Activated CD4-positive, alpha-beta T cell treated with anti-CD3 and anti-CD28 coated beads, Interleukin-2, amount 10 ng/mL, durations not matched to agents 24 days and 14 days (primary cell): ENCODE measurements around the gene CAMK1D. TPM values are rescaled to one million over a fixed set of nuclear protein-coding genes. Genes with fewer than 3 reads are reported as not detected.
"Not testable (repeated sequence)": the region's sequence is repeated elsewhere in the genome, so short reads cannot be mapped to it uniquely, and the experiment has no call there.

Experiments used
- DNase-seq: peaks from one replicate; pipeline ENCODE4 v3.0.0; 2022
- H3K27ac Mint-ChIP-seq: one replicate; pipeline ENCODE4 v1.8.0; 2022; ENCODE audit warnings: mild to moderate bottlenecking, mixed read lengths
- H3K27me3 Mint-ChIP-seq: one replicate; pipeline ENCODE4 v1.8.0; 2022; ENCODE audit warnings: mixed read lengths
- H3K36me3 Mint-ChIP-seq: one replicate; pipeline ENCODE4 v1.8.0; 2022; ENCODE audit warnings: low read depth, mild to moderate bottlenecking, mixed read lengths
- H3K4me1 Mint-ChIP-seq: one replicate; pipeline ENCODE4 v1.8.0; 2021; ENCODE audit warnings: mixed read lengths
- H3K4me3 Mint-ChIP-seq: one replicate; pipeline ENCODE4 v1.8.0; 2022; ENCODE audit warnings: mild to moderate bottlenecking, moderate library complexity, mixed read lengths
- H3K9me3 Mint-ChIP-seq: one replicate; pipeline ENCODE4 v1.8.0; 2021; ENCODE audit warnings: mixed read lengths
- intact Hi-C: fragments of 100-400 bp; cut with micrococcal nuclease; formaldehyde crosslinking; loops from one replicate; pipeline ENCODE4 v1.15.1; 2023
- total RNA-seq: library from RNA; stranded (reverse); gene quantifications from 2 replicates; pipeline ENCODE4 v1.2.3, GENCODE V29; 2022

CAMK1D gene
- total RNA-seq, 1 donor from 2014 or later = 5.6 TPM

DNA sequence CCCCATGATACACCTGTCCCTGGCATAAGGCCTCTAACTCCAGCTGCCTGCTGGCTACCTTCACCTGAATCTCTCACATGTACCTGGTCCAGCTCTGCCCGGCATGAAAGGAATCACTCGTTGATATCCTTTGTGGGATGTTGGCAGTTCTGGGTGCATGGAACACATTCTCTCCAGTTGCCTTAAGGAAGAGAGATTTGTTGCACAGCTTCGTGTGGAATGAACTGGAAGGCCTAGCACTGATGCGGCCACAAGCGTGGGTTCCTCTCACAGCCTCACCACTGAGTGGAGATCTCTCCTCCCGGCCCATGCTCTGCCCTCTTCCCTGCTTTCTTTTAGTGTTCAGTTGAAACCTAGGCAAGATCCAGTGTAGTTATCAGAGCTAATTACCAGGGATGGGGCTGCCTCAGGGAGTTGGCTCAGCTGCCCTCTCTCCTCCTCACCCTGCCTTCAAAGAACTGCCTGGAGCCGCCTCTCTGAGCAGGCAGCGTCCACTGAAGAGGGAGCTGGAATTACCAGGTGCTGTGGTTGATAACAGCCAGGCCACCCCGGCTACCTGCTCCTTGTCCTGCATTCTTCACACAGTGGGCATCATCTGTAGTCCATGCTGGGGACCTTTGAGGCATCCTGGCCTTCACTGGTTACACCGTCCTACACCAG is 457.9 kb downstream of the CAMK1D start:
- intact Hi-C loops = no loop called here
- no peaks in the 10 kb centered on the region for H3K36me3 Mint-ChIP-seq
- H3K4me1 Mint-ChIP-seq = no peaks in the 10 kb centered on the region
- no peak overlapping the region for H3K27ac Mint-ChIP-seq
- no peak for DNase-seq
- no peaks in the 10 kb centered on the region for H3K27me3 Mint-ChIP-seq
- H3K9me3 Mint-ChIP-seq = no peaks in the 10 kb centered on the region
- H3K4me3 Mint-ChIP-seq = no peak overlapping the region

DNA sequence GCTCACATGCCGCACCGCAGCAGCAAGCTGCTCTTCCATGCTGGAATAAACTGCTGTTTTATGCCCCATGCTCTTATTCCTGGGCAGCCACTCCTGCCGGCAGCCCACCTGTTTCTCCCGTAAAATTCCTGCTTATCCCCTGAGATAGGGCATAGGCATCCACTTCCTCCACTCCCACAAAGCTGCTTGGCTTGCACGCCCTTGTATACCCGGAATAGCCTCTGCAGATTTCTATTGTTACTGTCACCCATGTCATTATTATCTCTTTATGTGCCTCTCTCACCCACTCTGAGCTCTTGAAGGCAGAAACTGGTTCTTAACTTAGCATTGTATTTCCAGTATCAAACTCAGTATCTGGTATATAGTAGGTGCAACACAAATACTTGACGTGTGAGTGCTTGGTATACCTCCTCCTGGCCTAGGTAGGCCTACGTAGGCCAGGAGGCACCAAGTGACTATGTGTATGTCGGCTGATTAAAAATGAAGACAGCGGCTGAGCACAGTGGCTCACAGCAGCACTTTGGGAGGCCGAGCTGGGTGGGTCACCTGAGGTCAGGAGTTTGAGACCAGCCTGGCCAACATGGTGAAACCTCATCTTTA is 458.8 kb downstream of the CAMK1D start:
- H3K36me3 Mint-ChIP-seq = no peaks in the 10 kb centered on the region
- no peak for DNase-seq

DNA sequence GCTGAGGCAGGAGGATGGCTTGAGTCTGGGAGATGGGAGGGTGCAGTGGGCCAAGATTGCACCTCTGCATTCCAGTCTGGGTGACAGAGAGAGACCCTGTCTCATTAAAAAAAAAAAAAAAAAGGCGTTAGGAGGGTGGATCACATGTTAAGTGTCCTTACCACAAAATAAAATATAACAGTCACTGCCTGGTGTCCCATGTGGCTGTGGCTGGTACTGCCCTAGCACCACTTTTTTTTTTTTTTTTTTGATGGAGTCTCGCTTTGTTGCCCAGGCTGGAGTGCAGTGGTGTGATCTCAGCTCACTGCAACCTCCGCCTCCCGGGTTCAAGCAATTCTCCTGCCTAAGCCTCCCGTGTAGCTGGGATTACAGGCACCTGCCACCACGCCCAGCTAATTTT is 460.7 kb downstream of the CAMK1D start:
- H3K27me3 Mint-ChIP-seq, intact Hi-C loops, H3K9me3 Mint-ChIP-seq, H3K27ac Mint-ChIP-seq, H3K4me3 Mint-ChIP-seq, H3K4me1 Mint-ChIP-seq, H3K36me3 Mint-ChIP-seq, DNase-seq: not testable (repeated sequence)

More for the DNA sequence above, 458.8 kb downstream of the CAMK1D start:
- H3K27ac Mint-ChIP-seq = no peak overlapping the region
- H3K4me3 Mint-ChIP-seq = no peak overlapping the region
- H3K4me1 Mint-ChIP-seq = no peaks in the 10 kb centered on the region
- no peaks in the 10 kb centered on the region for H3K27me3 Mint-ChIP-seq
- H3K9me3 Mint-ChIP-seq = no peaks in the 10 kb centered on the region
- intact Hi-C loops = no loop called here

DNA sequence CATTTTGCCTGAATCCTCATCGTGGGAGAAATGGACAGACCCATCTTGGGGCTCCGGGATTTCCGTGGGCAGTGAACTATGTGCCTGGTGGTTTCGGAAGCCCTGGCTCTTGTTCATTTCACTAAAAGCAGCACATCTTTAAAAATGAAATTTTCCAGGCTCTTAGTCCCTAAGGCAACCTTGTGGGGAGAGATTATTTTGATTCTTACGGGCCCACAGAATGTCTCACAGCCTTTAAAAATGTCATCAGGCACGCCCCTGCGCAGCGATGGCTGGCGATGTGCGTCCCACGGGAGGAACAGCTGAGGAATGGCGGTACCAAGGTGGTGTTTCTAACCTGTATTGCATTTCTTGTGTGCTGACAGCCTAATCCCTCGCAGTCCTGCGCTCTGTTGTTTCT is 462.5 kb downstream of the CAMK1D start:
- H3K27me3 Mint-ChIP-seq = no peaks in the 10 kb centered on the region

DNA sequence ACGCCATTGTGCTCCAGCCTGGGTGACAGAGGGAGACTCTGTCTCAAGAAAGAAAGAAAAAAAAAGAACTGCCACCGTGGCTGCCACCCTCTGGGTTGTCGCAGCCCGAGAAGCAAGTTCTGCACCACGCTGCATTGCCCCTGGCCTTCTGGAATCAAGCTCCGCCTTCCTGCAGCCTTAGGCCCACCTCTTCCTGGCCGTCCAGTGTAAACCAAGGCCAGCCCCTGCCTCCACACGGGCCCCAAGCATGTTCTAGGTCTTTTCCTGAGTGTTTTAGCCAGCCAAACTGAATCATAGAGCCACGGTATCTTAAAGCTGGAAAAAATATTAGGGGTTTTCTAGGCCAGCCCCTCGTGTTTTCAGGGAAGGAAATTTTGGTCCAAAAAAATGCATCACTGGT is 463.2 kb downstream of the CAMK1D start:
- no peak overlapping the region for H3K27ac Mint-ChIP-seq
- DNase-seq = no peak
- H3K9me3 Mint-ChIP-seq = no peaks in the 10 kb centered on the region
- H3K27me3 Mint-ChIP-seq = no peaks in the 10 kb centered on the region
- H3K4me3 Mint-ChIP-seq = no peak overlapping the region
- intact Hi-C loops = no loop called here
- H3K36me3 Mint-ChIP-seq = peaks cover 3% of the 10 kb centered on the region
- no peaks in the 10 kb centered on the region for H3K4me1 Mint-ChIP-seq

More for the DNA sequence above, 462.5 kb downstream of the CAMK1D start:
- no peak overlapping the region for H3K27ac Mint-ChIP-seq
- no peaks in the 10 kb centered on the region for H3K4me1 Mint-ChIP-seq
- H3K36me3 Mint-ChIP-seq = peaks cover 3% of the 10 kb centered on the region
- DNase-seq = no peak
- H3K9me3 Mint-ChIP-seq = no peaks in the 10 kb centered on the region
- no peak overlapping the region for H3K4me3 Mint-ChIP-seq
- intact Hi-C loops = no loop called here

DNA sequence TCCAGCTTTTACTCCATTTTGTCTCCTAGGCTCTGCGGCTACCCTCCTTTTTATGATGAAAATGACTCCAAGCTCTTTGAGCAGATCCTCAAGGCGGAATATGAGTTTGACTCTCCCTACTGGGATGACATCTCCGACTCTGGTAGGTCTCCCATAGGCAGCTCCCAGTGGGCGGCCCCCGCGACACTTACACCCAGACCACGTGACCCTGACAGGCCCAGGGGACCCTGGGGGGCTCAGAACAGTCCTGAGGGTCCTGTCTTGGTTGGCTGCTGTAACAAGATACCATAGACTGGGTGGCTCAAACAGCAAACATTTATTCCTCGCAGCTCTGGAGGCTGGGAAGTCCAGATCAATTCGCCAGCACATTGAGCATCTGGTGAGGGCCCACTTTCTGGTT is 464.8 kb downstream of the CAMK1D start:
- no peaks in the 10 kb centered on the region for H3K9me3 Mint-ChIP-seq
- intact Hi-C loops = no loop called here
- no peak overlapping the region for H3K27ac Mint-ChIP-seq
- no peak for DNase-seq
- peaks cover 3% of the 10 kb centered on the region for H3K36me3 Mint-ChIP-seq
- H3K4me3 Mint-ChIP-seq = no peak overlapping the region
- no peaks in the 10 kb centered on the region for H3K4me1 Mint-ChIP-seq
- H3K27me3 Mint-ChIP-seq = no peaks in the 10 kb centered on the region

DNA sequence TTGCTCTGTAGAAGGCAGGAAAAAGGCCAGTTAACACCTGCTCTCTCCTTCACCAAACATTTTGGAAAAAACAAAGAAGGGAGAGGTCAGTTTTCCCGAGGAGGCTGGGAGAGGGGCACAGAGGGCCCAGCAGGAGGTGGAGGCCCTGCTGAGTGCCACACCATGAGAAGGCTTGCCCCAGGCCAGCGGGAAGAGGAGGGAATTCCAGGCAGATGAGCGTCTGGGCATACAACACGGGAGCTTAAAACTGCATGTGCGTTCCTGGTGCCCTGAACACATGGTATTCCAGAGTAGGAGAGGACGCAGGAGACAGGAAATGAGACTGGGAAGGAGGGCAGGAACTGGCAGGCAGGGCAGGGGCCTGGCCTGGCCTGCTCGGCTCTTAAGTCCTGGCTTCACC is 469.7 kb downstream of the CAMK1D start:
- no peaks in the 10 kb centered on the region for H3K9me3 Mint-ChIP-seq
- H3K36me3 Mint-ChIP-seq = peaks cover 1% of the 10 kb centered on the region
- H3K27ac Mint-ChIP-seq = no peak overlapping the region
- H3K4me1 Mint-ChIP-seq = no peaks in the 10 kb centered on the region
- H3K4me3 Mint-ChIP-seq = no peak overlapping the region
- no peak for DNase-seq
- H3K27me3 Mint-ChIP-seq = no peaks in the 10 kb centered on the region
- intact Hi-C loops = no loop called here

DNA sequence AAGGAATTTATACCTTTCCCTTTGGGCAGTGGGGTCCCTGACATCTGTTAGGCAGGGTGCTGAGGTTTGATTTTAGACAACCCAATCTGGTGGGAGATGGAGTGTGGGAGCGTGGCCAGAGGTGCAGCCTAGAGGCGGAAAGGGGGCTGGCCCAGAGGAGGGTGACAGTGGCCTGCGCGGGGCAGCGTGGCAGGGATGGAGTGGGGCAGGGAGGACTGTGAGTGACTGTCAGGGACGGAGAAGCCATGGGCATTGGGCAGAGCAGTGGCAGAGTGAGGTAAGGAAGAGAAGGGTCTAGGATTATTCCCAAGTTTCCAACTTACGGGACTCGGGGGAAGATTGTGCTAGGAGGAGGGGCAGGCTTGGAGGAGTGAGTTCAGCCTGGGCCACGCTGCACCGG is 470.3 kb downstream of the CAMK1D start:
- Mint-ChIP-seq H3K27me3 (no peaks in the 10 kb centered on the region), H3K4me1 (no peaks in the 10 kb centered on the region), H3K27ac (no peak overlapping the region), H3K4me3 (no peak overlapping the region), H3K36me3 (no peaks in the 10 kb centered on the region), H3K9me3 (no peaks in the 10 kb centered on the region)
- intact Hi-C loops = no loop called here
- no peak for DNase-seq

DNA sequence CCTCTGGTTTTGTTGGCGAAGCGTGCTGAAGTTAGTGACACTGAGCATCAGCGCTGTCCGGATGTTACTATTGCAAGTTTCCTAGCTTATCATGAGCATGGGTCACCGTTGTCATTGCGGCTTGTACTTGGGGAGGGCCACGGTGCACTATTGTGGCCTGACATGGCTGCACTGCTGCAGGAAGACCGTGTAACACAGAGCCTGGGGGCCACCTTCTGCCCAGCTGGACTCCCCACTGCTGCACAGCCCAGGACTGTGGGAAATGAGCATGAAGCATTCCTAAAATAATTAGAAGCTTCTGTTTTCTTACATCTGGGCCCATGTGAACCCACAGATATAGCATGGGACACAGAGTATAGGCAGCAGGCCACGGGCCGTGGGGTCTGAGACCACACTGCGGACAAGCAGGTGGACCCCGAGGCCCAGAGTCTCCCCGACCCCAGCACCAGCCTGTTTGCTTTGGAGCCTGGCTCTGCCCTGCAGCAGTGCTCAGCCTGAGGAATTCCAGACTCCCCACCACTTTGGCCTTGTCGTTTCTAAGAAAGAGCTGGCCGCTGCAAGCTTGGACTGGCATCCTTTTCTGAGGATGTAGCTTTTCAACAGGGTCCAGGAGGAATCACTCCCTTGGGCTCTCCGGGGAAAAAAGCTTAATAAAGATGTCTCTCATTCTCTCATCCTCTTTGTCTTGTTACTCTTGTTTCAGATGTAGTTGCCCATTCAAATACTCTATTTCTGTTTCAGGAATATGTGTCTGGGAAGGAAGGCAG is 473.0 kb downstream of the CAMK1D start:
- Mint-ChIP-seq H3K27me3 (no peaks in the 10 kb centered on the region), H3K4me1 (no peaks in the 10 kb centered on the region), H3K36me3 (no peaks in the 10 kb centered on the region), H3K27ac (no peak overlapping the region), H3K4me3 (no peak overlapping the region), H3K9me3 (no peaks in the 10 kb centered on the region)
- intact Hi-C loops = no loop called here
- no peak for DNase-seq

DNA sequence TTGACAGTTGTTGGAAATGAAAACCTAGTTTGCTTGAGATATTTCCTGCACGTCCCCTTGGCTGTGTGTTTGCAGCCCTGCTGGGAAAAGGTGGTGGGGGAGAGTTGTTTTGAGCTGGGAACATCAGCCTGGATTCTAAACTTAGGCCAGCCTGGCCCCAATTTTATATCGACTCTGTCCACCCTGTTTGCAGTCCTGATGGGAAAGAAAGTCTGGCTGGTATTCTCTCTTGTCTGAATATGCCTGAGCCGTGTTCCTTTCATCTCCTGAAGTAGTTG is 473.5 kb downstream of the CAMK1D start:
- no peak overlapping the region for H3K4me3 Mint-ChIP-seq
- no peaks in the 10 kb centered on the region for H3K9me3 Mint-ChIP-seq
- H3K27me3 Mint-ChIP-seq = no peaks in the 10 kb centered on the region
- H3K27ac Mint-ChIP-seq = no peak overlapping the region
- no peaks in the 10 kb centered on the region for H3K36me3 Mint-ChIP-seq
- intact Hi-C loops = no loop called here
- DNase-seq = no peak
- no peaks in the 10 kb centered on the region for H3K4me1 Mint-ChIP-seq

DNA sequence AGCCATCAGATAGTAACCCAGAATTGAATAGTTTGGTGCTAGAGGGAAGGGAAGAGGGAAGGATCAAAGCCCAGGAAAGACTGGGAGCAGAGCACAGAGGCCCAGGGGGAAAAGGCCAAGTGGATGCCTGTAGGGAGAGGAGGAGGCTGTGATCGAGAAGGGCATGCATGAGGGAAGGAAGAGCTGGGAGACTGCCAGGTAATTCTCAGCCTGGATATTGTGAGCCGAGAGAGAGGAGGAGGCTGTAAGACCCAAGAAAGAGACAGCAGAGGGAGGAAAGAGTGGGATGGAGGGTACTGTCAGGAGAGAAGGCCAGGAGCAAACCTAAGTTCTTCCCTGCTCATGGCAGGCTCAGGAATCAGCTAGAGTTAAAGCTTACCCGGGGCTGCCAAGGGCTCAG is 474.0 kb downstream of the CAMK1D start:
- Mint-ChIP-seq H3K4me3 (no peak overlapping the region), H3K36me3 (no peaks in the 10 kb centered on the region), H3K4me1 (no peaks in the 10 kb centered on the region), H3K9me3 (no peaks in the 10 kb centered on the region), H3K27ac (no peak overlapping the region), H3K27me3 (no peaks in the 10 kb centered on the region)
- DNase-seq = no peak
- intact Hi-C loops = no loop called here

DNA sequence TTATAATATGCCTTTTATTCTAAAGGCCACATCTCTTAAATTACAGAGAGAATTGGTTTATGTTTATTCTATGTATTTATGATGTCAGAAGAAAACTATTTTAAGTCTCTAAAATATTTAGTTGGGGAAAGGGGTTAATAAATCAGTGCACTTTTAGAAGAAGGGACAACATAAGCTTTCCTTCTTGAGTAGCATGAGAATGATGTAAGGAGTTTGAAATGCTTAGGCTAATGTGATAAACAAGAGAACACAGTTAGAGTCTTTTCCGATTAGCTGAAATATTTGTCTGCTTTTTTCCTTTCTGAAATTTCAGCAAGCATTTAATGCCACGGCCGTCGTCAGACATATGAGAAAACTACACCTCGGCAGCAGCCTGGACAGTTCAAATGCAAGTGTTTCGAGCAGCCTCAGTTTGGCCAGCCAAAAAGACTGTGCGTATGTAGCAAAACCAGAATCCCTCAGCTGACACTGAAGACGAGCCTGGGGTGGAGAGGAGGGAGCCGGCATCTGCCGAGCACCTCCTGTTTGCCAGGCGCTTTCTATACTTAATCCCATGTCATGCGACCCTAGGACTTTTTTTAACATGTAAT is 476.0 kb downstream of the CAMK1D start:
- Mint-ChIP-seq H3K4me3 (no peak overlapping the region), H3K4me1 (no peaks in the 10 kb centered on the region), H3K27me3 (no peaks in the 10 kb centered on the region), H3K9me3 (no peaks in the 10 kb centered on the region), H3K36me3 (no peaks in the 10 kb centered on the region), H3K27ac (no peak overlapping the region)
- DNase-seq = no peak
- intact Hi-C loops = no loop called here

DNA sequence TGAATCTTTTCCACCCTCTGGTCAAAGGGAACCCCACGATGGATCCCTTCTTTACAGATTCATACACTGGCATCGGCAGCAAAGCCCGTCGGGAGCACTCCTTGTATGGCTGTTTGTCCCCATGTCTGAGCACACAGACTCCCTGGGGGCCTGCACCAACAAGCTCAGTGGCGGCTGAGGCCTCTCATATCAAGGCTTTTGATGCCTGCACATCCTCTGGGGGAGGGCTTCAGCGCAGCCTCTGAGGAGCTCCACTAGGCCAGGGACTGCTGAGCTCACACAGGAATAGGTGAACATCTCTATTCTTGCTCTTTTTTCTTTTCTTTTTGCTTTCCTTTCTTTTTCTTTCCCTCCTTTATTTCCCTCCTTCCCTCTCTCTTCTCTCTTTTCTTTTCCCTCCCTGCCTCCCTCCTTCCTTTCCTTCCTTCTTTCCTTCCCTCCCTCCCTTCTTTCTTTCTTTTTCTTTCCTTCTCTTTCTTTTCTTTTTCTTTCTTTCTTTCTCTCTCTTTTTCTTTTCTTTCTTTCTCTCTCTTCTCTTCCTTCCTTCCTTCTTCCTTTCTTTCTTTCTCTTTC is 477.5 kb downstream of the CAMK1D start:
- H3K27ac Mint-ChIP-seq = no peak overlapping the region

DNA sequence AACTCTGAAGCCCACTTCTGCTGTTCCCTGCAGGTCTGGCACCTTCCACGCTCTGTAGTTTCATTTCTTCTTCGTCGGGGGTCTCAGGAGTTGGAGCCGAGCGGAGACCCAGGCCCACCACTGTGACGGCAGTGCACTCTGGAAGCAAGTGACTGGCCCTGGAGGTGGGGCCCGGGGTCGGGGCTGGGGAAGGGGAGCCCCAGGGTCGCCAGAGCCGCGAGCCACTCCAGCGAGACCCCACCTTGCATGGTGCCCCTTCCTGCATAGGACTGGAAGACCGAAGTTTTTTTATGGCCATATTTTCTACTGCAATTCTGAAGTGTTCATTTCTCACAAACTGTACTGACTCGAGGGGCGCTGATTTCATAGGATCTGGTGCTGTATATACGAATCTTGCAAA is 479.4 kb downstream of the CAMK1D start:
- H3K4me3 Mint-ChIP-seq = no peak overlapping the region
- H3K27me3 Mint-ChIP-seq = no peaks in the 10 kb centered on the region
- H3K9me3 Mint-ChIP-seq = no peaks in the 10 kb centered on the region
- intact Hi-C loops = no loop called here
- H3K27ac Mint-ChIP-seq = no peak overlapping the region
- H3K36me3 Mint-ChIP-seq = no peaks in the 10 kb centered on the region
- no peaks in the 10 kb centered on the region for H3K4me1 Mint-ChIP-seq
- no peak for DNase-seq

More for the DNA sequence above, 477.5 kb downstream of the CAMK1D start:
- intact Hi-C loops = no loop called here
- DNase-seq = no peak
- Mint-ChIP-seq H3K27me3 (no peaks in the 10 kb centered on the region), H3K4me1 (no peaks in the 10 kb centered on the region), H3K4me3 (no peak overlapping the region), H3K36me3 (no peaks in the 10 kb centered on the region), H3K9me3 (no peaks in the 10 kb centered on the region)
